Measurements from ENCODE around the gene MTR. TPM values are rescaled to one million over a fixed set of nuclear protein-coding genes. Genes with fewer than 3 reads are reported as not detected.

The MTR gene
- total RNA-seq, 6 experiments from 2014 or later = 34.0 to 39.2 (median 36.0) TPM

GRCh38 chr1:236888903-236889302 is 93.8 kb downstream of the MTR start:
- peaks cover 12% of the 10 kb centered on the region for H3K4me1 Mint-ChIP-seq (ENCODE audit: low read depth)
- peaks cover 51% of the 10 kb centered on the region for H3K36me3 Mint-ChIP-seq (ENCODE audit: low read depth)
- H3K4me3 Mint-ChIP-seq = no peak overlapping the region
- no peaks in the 10 kb centered on the region for H3K9me3 Mint-ChIP-seq
- H3K27ac Mint-ChIP-seq = no peak overlapping the region
- peaks cover 1% of the 10 kb centered on the region for H3K27me3 Mint-ChIP-seq (ENCODE audit: insufficient read depth)
- DNase-seq = no peak
- TF ChIP-seq, protein P1, sequence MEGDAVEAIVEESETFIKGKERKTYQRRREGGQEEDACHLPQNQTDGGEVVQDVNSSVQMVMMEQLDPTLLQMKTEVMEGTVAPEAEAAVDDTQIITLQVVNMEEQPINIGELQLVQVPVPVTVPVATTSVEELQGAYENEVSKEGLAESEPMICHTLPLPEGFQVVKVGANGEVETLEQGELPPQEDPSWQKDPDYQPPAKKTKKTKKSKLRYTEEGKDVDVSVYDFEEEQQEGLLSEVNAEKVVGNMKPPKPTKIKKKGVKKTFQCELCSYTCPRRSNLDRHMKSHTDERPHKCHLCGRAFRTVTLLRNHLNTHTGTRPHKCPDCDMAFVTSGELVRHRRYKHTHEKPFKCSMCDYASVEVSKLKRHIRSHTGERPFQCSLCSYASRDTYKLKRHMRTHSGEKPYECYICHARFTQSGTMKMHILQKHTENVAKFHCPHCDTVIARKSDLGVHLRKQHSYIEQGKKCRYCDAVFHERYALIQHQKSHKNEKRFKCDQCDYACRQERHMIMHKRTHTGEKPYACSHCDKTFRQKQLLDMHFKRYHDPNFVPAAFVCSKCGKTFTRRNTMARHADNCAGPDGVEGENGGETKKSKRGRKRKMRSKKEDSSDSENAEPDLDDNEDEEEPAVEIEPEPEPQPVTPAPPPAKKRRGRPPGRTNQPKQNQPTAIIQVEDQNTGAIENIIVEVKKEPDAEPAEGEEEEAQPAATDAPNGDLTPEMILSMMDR (IDR thresholded peaks at IDR 0.05) = no peak

DNA sequence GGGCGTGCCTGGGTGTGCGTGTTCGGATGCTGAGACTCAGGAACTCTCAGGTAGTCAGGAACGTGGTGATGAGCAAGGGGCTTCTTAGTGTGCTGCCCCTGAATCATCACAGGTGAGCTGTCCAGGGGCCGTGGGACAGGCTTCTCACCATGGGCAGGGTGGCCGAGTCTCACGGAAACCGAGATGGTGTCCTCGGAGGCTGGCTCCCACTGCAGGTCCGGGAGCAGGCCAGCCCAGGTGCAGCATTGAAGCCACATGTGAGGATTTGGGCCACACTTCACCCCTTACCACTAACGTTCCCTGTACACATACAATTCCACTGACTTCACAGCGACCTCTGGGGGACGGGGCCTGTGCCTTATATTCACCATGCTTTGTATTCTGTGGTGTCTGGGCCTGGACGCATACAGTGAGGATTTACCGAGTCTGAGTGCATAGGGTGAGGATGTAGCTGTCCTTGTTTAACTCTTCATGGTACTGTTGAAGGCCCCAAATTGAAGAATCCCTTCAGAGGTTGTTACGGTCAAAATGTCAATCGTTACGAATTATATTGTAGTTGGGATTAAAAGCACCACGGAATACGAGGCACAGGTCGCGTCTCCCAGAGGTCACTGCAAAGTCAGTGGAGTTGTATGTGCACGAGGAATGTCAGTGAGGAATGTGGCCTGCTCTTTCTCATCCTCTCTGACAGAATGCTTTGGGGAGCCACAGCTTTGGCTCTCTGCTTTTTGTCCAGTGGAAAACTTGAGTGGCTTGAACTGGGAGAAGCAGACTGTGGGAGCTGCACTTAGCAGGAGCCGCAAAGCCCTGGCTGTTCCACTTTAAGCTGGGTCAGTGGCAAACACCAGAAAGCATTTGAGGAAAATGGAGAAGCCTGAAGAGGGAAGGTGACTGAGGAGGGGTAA is 95.3 kb downstream of the MTR start:
- TF ChIP-seq, protein P1 (IDR thresholded peaks at IDR 0.05) = no peak
- Mint-ChIP-seq H3K27ac (no peak overlapping the region), H3K4me3 (no peak overlapping the region), H3K27me3 (ENCODE audit: insufficient read depth) (peaks cover 1% of the 10 kb centered on the region), H3K4me1 (ENCODE audit: low read depth) (peaks cover 20% of the 10 kb centered on the region), H3K36me3 (ENCODE audit: low read depth) (peaks cover 64% of the 10 kb centered on the region), H3K9me3 (no peaks in the 10 kb centered on the region)
- no peak for DNase-seq

DNA sequence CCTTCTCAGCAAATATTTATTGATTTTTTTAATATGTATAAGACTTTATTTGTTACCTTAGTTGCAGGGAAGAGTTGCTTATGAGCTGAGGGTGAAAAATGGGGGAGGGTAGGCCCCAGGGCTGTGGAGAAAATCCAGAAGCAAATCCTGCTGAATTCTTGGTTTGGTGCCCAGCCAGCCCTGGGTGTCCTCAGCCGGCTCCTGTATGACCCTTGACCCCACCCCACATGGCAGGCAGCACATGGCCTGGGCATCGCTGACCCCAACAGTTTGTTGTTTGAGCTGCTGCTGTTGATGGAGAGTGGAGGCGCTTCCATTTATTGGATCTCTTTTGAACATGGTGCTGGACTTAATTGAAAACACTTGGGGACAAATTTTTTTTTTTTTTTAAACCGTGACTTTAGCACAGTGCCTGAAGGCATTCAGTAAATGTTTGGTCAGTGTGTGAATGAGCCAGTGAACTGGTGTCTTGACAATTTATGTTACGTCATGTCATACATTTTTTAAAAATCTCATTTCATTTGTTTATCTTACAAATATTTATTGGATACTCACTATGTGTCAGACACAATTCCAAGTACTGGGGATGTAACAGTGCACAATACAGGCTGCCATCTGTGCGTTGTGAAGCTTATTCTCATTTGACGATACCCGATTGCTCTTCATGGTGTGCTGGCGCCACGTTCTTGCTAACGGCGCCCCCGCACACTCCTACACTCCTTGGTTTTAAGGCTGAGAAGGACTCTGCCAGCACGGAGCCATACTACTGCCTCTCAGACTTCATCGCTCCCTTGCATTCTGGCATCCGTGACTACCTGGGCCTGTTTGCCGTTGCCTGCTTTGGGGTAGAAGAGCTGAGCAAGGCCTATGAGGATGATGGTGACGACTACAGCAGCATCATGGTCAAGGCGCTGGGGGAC is 98.8 kb downstream of the MTR start:
- TF ChIP-seq, protein P1 (IDR thresholded peaks at IDR 0.05) = no peak
- Mint-ChIP-seq H3K4me3 (peak overlapping the region; percentile 44), H3K27ac (peak overlapping the region; percentile 76), H3K27me3 (ENCODE audit: insufficient read depth) (peaks cover 1% of the 10 kb centered on the region), H3K9me3 (no peaks in the 10 kb centered on the region), H3K4me1 (ENCODE audit: low read depth) (peaks cover 20% of the 10 kb centered on the region), H3K36me3 (ENCODE audit: low read depth) (peaks cover 72% of the 10 kb centered on the region)
- DNase-seq = peak; percentile 83

GRCh38 chr1:236895665-236896387 is 100.7 kb downstream of the MTR start:
- no peak overlapping the region for H3K27ac Mint-ChIP-seq
- no peaks in the 10 kb centered on the region for H3K9me3 Mint-ChIP-seq
- H3K27me3 Mint-ChIP-seq (ENCODE audit: insufficient read depth) = no peaks in the 10 kb centered on the region
- H3K36me3 Mint-ChIP-seq (ENCODE audit: low read depth) = peaks cover 66% of the 10 kb centered on the region
- peaks cover 20% of the 10 kb centered on the region for H3K4me1 Mint-ChIP-seq (ENCODE audit: low read depth)
- no peak for DNase-seq
- H3K4me3 Mint-ChIP-seq = no peak overlapping the region
- TF ChIP-seq, protein P1 (IDR thresholded peaks at IDR 0.05) = no peak

DNA sequence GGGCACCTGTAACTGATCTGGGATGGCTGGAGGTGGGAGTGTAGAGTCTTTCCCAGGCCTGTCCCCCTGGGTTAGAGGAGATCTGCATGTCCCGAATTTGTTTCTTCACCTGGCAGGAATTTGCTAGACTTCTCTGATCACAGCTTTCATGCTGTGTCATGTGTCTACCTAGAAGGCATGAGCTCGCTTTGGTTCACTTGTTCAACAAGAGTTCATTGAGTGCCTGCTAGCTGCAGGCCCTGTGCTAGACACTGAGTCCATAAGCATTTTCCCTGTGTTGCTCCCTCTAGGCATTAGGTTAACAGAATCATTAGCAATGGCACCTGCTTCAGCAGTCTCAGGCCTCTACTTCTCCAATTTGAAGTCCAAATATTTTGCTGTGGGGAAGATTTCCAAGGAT is 101.6 kb downstream of the MTR start:
- DNase-seq = no peak
- TF ChIP-seq, protein P1 (IDR thresholded peaks at IDR 0.05) = no peak
- H3K9me3 Mint-ChIP-seq = no peaks in the 10 kb centered on the region
- no peak overlapping the region for H3K4me3 Mint-ChIP-seq
- H3K27ac Mint-ChIP-seq = no peak overlapping the region
- peaks cover 64% of the 10 kb centered on the region for H3K36me3 Mint-ChIP-seq (ENCODE audit: low read depth)
- H3K27me3 Mint-ChIP-seq (ENCODE audit: insufficient read depth) = no peaks in the 10 kb centered on the region
- peaks cover 20% of the 10 kb centered on the region for H3K4me1 Mint-ChIP-seq (ENCODE audit: low read depth)
